Measurements from ENCODE around the gene CFAP410.

The CFAP410 gene

DNA sequence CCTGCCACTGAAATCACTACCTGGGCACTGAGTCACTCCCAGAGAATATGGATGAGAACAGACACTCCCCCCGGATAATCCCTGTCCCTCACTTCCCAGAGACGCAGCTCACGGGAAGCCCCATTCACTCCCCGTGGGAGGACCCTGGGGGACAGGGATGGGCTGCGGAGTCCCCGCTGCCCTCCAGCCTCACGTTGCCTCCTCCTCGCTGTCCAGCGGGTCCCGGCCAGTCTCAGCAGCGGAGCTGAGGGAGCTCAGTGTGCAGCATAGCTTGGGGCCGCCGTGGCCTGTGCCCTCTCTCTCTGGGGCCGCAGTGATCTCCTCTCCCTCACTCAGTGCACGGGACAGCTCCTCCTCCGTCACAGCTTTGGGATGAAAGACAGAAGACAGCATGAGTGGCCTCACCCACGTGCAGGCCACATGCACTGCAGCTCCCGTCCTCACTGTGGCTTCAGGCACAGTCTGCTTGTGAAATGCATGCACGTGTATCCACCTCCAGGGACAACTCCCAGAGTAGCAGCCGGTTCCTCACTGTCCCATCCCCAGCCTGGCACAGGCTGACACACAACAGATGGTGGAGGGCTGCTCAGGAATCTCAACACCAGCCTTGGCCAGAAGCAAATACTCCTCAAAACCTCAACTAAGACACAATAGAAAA is 7.4 kb downstream of the CFAP410 start:
- no peak for DNase-seq (ENCODE audit: low read depth in 2 of 2, low spot score in 1 of 2)

DNA sequence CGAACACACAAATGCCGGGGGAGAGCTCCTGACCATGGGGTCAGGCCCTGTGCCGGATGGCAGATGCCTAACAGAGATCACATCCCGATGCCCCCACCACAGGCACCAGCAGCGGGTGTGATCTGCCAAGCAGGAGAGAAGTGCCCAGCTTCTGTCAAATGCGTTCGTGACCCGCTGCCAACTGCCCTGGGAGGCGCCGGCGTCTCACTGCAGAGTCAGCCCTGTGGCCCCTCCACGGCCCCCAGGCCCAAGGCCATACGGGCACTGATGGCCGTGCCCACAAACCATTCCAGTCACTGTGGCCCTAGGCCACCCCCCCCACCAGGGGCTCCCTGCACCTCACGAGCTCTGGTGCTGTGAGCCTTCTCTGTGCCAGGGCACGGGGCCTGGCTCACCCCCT is 8.0 kb downstream of the CFAP410 start:
- no peak for DNase-seq (ENCODE audit: low read depth in 2 of 2, low spot score in 1 of 2)

DNA sequence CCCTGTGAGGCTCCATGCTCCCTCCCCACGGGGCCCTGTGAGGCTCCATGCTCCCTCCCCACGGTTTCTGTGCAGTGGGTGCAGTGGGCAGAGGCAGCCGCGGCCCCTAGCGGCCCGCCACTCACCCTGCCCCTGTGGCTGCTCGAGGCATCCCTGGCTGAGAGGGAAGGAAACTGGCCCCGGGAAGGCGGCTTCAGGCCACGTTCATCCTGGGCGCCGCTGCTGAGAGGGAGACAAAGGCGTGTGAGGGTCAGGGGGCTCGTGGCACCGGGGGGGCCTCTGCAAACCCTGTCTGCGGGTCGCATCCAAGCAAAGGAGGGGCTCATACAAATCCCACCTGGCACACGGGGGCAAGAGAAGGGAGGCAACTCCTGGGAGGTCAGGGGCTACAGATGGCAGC is 8.5 kb downstream of the CFAP410 start:
- DNase-seq (ENCODE audit: low read depth in 2 of 2, low spot score in 1 of 2), result no peak

DNA sequence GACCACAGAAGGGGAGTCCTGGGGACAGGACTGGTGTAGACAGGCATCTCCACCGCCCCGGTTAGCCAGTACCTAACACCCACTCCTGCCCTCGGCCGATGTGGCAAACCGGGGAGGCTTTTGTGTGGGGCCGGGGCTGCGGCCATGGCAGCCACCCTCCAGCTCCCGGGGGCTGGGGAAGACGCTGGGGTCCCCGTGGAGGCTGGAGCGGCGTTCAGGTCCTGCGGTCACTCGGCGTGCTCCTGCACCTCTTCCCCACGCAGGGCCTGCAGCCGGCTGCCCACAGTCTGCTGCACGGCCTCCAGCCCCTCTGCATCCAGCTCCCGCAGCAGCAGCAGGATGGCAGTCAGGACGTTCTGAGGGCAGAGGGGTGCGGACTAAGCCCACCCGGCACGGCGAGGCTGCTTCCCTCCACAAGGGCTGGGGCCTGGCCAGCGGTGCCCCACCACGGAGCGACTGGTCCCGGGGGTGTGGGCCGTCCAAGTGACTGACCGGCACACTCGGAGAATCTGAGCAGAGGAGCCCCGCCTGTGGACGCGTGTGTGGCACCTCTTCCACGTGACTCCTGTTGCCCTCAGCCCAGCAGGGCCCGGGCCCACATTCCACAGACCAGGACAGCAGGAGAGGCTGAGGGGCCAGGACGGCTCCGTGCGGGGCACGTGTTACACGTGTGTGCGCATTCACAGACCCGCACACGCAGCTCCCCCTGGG is 9.1 kb downstream of the CFAP410 start:
- no peak for DNase-seq (ENCODE audit: low read depth in 2 of 2, low spot score in 1 of 2)

DNA sequence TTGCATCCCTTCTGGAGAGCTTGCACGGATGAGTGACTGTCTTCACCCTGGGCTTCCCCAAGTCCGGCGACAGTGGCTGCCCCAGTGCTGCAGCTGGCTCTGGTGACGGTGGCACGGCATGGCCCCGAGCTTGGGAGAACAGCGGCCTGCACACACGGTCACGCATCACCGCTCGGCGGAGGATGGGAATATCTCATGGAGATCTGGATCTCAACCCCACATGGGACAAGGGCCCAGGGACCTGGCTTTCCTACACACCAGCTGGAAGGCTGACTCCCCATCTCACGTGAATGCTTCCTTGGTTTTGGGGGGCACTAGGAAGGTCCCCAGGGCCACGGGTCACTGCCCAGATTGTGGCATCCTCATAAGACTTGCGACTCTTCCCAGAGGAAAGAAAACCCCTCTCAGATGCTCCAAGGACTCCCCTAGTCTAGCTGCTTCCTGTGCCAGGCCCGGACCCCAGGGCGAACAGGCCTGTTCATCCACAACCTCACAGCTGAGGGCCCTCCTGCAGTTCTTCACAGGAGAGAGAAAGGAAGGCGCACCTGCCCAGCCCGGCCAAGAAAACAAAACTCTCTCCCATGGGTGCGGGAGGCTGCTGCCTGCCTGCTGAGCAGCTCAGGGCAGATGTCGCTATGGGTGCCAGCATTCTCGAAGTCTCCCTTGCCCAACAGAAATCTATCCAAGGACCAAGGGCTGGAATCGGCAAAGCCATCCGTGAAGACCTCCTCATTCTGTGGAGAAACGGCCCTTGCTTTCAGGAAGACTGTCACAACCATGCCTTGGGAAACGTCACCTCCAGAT is 9.9 kb downstream of the CFAP410 start:
- DNase-seq (ENCODE audit: low read depth in 2 of 2, low spot score in 1 of 2), result no peak

DNA sequence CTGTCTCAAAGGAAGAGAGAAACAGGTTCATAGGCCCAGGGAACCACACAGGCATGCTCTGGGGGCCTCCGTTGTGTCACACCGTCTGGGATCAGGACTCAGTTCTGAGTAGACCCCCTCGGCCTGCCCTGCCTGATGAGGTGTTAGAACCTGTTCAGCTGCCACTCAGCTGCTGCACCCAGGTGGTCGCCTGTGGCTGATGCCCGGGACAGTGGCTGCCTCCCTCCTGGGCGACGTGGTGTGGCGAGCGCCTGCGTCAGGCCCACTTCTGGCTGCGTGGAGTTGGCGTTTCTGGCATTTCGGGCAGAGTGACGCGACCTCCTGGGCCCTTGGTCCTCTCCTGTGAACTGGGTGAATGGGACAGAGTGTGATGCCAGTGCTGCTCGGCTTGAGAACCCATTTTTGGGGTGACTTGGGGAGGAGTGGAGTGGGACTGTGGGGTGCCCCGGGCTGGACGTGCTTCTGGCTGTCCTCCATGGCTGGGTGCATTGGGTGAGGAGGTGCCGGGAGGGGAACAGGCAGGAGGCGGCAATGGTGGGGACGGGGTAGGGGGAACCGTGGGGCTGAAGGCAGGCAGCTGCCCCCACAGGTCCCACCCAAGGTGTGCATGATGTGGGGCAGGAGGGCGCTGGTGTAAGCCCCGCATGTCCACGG is 10.8 kb downstream of the CFAP410 start:
- DNase-seq (ENCODE audit: low read depth in 2 of 2, low spot score in 1 of 2), result no peak

DNA sequence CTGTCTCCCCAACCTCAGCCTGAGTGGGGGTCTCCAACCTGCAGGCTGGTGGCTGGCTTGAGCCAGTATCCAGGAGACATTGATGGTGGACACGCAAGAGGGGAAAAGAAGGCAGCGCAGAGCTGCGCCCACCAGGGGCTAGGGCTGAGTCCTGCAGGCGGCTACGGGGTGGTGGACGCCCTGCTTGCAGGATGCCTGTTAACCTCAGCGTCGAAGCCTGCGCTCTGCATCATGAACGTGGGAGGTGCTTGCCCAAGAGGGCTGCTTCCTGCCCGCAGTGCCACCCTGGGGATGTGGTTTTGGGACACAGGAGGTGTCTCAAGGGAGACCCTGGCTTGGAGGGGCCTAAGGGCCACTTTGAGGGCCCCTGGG is 11.6 kb downstream of the CFAP410 start:
- no peak for DNase-seq (ENCODE audit: low read depth in 2 of 2, low spot score in 1 of 2)

DNA sequence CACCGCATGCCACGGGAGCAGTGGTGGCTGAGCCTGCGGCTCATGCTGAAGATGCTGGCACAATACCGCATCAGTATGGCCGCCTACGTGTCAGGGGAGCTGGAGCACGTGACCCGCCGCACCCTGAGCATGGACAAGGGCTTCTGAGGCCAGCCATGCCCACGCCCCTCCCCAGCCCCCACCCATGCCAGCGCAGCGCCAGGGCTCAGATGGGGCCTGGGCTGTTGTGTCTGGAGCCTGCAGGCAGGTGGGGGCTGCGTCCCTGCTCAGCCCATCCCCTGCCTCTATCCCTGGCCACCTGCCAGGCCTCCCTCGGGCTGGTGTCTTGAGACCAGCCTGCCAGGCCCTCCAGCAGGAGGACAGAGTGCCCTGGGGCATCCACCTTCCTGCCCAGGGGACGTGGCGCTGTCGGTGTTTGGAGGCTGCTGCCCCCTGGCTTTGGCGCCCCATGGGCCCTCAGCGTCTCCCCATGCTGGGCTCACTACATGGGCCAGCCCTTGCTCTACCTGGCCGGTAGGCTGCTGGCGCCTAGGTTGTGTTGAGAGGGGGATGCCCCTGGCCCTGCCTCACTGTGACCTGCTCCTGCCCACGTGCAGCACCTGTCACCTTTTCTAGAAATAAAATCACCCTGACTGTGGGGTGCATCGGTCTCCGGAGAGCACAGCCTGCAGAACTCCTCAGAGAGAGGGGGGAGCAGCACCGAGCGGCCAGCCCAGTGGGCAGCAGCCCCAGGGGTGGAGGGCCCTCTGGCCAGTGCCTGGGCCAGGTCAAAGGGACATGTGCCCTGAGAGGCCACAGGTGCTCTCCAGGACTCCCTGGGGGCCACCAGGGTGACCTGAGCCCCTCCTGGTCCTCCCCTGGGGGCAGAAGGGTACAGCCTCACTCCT is 12.2 kb downstream of the CFAP410 start:
- no peak for DNase-seq (ENCODE audit: low read depth in 2 of 2, low spot score in 1 of 2)

DNA sequence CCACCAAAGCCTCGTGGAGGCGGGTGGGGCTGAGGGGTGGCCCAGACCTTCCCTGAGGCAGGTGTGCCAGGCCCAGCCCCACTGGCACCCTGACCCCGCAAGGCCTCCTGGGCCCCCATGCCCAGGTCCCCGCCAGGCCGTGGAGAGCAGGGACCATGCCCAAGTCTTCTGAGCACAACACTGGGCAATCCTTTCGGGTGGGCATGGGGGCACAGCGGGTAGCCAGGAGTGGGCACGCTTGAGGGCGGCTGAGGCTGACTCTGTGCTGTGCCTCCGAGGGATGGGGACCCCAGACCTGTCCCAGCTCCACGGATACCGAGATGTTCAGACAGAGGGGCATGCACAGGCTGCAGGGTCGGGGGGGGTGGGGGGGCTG is 12.9 kb downstream of the CFAP410 start:
- DNase-seq (ENCODE audit: low read depth in 2 of 2, low spot score in 1 of 2), result no peak

DNA sequence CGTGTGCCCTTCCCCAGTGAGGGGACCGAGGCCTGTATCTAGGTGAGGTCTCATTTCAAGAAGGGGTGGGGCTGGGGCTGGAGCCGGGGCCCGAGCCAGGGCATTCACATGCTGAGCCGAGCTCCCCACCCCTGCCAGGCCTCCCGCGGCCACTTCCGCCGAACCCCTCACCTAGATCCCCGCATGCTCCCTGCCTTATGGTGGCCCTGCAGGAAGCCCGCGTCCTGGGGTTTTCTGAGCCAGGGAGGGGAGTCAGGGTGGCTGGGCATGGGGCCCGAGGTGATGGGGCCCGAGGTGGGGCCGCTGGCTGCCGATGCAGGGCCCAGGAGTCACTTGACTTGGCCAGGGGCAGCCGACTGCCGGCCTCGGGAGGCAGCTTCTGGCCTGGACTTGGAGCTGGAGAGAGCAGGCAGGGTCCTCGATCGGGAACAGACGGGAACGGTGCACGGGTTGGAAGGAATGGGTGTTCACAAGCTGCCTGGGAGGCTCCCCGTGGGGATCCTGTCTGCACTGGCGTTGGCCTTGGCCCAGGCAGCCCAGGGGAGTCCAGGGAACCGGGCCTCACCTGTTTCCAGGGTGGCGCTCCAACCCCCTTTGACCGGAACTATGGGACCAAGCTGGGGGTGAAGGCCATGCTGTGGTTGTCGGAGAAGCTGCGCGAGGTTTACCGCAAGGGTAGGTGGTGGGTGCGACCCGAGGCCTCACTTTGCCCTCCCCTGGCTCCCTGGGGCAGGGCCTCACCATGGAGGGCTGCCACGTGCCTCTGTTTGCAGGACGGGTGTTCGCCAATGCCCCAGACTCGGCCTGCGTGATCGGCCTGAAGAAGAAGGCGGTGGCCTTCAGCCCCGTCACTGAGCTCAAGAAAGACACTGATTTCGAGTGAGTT is 13.6 kb downstream of the CFAP410 start:
- no peak for DNase-seq (ENCODE audit: low read depth in 2 of 2, low spot score in 1 of 2)

DNA sequence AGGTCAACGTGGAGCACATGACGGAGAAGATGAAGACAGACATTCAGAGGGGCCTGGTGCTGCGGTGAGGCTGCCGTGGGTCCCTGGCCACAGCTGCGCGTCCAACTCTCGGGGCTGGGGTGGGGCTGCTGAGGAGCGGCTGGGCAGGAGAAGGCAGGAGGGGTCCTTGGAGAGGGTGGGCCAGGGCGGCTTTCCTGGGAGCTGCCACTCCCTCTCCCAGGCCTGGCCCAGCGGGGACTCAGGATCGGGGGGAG is 14.4 kb downstream of the CFAP410 start:
- DNase-seq (ENCODE audit: low read depth in 2 of 2, low spot score in 1 of 2), result no peak

DNA sequence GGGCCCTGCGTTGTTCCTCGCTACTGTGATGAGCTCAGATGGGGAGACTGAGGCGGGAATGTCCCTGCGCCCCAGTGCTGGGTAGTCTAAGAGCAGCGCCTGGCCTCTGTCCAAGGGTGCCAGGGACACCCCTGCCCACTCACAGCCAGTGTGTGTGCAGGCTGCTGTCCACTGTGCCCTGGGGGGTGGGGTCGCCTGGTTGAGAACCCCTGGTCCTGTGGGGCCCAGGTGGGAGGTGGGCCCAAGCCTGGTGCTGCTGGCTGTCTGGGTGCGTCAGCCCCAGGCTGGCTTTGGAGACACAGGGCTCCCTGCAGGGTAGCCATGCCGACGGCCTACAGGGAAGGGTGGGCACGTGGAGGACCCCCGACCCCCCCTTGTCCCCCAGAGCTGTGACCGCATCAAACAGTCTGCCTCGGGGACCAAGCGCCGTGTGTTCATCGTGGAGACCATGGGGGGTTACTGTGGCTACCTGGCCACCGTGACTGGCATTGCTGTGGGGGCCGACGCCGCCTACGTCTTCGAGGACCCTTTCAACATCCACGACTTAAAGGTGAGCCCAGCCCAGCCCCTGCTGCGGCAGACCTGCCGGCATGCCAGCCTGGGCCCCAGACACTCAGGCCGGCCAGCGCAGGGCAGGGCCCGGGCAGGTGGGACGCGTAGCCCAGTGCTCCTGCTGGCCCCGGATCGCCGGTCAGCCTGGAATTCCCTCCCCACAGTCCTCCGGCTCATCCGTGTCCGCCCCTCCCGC is 14.9 kb downstream of the CFAP410 start:
- DNase-seq (ENCODE audit: low read depth in 2 of 2, low spot score in 1 of 2), result no peak

DNA sequence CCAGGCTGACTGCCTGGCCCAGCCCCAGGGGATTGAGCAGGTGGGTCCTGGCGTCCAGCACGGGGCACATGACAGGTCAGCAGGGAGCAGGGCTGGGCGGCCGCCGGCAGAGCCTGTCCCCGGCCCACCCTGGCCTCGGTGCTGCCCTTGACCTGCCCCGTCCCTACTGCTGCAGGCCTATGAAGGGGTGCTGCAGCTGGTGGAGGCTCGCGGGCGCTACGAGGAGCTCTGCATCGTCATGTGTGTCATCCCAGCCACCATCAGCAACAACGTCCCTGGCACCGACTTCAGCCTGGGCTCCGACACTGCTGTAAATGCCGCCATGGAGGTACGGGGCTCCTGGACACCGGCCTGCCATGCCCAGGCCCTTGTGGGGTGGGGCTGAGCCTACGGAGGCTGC is 15.6 kb downstream of the CFAP410 start:
- DNase-seq (ENCODE audit: low read depth in 2 of 2, low spot score in 1 of 2), result no peak

DNA sequence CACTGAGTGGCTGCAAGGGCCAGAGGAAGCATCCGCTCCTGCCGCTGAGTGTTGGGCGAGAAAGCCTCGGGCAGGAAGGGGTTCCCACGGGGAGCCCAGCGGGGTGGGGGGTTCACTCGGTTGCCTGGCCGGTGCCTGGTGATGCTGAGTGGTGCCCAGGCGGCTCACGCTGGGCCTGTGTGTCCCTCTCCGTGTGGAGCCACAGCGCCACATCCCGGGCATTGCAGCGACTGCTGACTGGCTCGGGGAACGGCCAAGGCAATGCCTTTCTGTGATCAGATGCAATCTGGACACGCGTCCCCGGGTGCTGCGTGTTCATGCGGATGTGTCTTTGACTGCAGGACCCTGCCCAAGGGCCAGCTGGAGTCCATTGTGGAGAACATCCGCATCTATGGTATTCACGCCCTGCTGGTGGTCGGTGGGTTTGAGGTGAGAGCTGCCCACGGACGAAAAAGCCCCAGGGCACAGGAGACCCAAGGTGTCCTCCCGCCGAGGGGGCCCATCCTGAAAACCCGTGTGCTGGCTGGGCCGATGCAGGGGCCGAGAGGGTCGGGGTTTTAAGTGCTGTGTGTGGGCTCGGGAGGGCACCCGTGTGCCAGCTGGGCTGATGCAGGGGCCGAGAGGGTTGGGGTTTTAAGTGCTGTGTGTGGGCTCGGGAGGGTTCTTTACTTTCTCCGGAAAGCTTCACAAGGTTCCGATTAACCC is 16.4 kb downstream of the CFAP410 start:
- DNase-seq (ENCODE audit: low read depth in 2 of 2, low spot score in 1 of 2), result no peak

DNA sequence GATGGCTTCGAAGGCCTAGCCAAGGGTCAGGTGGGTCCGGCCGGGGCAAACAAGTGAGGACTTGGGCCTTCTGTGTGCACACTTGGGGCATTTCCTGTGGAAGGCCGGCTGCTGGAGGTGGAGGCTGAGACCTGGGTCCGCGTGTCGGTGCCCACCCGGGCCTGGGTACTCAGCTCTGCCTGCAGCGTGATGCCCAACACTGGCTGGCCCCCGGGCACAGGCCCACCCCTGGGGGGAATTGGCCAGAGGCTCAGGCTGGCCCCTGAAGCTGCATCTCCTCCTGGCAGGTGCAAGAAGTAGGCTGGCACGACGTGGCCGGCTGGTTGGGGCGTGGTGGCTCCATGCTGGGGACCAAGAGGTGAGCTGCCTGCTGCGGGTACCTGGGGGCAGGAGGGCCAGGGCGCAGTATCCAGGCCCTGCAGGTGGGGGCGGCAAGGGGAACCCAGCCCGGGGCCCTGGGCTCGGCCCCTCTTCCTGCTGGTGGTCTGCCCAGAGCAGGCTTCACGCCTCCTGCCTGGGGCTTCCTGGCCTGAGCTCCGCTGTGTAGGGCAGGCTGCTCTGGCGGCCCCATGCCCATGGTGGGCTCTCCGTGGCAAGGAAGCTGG is 17.2 kb downstream of the CFAP410 start:
- no peak for DNase-seq (ENCODE audit: low read depth in 2 of 2, low spot score in 1 of 2)

DNA sequence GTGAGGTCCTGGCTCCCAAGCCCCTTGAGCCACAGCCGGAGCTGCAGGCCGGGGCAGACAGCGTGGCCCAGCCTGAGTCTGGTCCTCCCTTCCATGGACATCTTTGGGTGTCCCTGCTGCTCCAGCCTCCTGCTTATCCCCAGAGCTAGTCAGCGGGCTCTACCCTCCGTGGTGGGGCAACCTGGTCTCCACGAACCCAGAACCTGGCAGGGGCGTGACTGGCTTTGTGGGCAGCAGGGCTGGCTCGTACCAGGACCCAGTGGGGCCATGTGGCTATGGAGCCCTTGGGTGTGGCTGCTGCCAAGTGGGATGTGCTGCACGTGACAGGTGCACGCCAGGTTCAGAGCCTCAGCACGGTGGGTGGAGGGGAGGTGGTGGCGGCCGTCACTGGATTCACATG is 18.3 kb downstream of the CFAP410 start:
- DNase-seq (ENCODE audit: low read depth in 2 of 2, low spot score in 1 of 2), result no peak

DNA sequence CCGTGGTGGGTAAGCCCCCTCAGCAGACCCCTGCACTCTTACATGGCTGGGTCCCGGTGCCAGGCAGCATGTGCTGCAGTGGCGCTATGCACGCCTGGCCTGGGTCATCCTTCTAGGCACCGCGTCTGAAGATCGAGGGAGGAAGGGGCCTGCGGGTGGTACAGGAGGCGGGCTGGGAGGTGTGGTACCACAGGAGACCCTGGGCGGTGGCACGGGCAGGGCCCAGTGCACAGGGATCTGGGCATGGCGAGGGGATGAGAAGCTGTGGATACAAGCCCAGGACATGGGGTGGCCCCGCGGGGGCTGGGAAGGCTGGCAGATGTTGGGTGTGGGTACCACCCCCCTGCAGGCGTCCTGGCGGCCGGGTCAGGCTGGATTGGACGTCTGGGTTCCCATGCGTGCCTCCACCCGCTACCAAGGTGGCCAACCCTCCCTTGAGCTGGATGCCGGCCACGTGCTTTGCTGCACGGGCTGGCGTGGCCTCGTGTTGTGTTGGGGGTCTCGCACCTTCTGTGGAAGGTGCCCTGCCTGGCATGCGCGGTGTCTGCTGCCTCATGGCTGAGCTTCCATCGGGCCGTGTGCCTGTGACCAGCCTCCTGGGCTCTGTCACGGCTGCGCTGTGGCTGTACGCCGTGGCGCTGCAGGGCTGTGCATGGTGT is 19.7 kb downstream of the CFAP410 start:
- DNase-seq (ENCODE audit: low read depth in 2 of 2, low spot score in 1 of 2), result no peak
